ENCODE measurements around the gene APAF1.

GRCh38 chr12:98744680-98745079 is 99.6 kb downstream of the APAF1 start:
- TF ChIP-seq EP300 (IDR thresholded peaks at IDR 0.05) (no peak), POLR2A (IDR thresholded peaks at IDR 0.05; ENCODE audit: low read depth) (no peak), CTCF (IDR thresholded peaks at IDR 0.05) (no peak), POLR2AphosphoS5 (IDR thresholded peaks at IDR 0.05) (no peak)

Measured in esophagus muscularis mucosa (tissue), 4 donors.